Measurements from ENCODE around the gene SGSM2. TPM values are rescaled to one million over a fixed set of nuclear protein-coding genes. Genes with fewer than 3 reads are reported as not detected.

SGSM2 gene
- total and polyA plus RNA-seq, 2 of the 13 experiments (the other 11 are each of a cell fraction or from before 2014, with no cell fraction given), result 30.4 to 51.3 TPM

DNA sequence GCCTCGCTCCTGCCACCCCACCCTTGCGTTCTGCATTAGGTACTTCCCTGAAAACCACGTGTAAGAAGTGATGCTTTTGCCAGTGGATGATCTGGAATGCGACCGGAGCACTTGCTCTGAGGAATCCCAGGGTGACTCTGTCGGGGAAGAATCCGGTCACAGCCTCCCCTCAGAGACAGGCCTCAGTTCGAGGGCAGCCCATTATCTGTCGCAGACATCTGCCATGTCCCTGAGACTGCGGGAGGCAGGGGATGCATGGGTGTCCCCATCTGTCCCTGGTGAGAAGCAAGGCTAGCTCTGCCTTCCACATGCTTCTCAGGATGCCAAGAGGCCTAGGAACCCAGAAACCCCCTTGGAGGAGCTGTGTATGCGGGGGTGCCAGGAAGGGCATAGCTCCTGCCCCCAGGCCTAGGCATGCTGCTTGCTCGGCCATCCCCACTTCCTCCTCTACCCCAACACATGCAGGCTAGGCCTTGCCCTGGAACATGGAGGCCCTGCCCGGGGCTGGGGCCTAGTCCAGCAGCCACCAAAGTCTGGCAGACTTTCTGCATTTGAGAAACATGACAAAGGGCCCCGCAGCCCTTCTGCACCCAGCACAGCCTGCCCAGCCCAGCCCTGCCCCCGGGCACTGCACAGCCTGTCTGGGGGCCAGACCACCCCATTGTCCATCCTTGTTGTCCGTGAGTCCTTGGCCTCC is 43.1 kb downstream of the SGSM2 start:
- 89% methylated on average over 10 of the region's 16 CpGs for whole genome bisulfite sequencing (ENCODE audit: low lambda C conversion rate)

More for the DNA sequence above, 43.1 kb downstream of the SGSM2 start:
- TSS peak; percentile 55 for BruUV-seq (replicated peaks)
- in situ Hi-C loops (cut with HindIII; ENCODE audit: extremely low pct_ligation_motif_present, low pct_unique_long_range_greater_than_20kb) (no loop called here), intact Hi-C loops (cut with micrococcal nuclease; ENCODE audit: unreplicated experiment) (no loop called here)
- Histone ChIP-seq H3K79me2 (ENCODE audit: insufficient read depth, low read length) (no peaks in the 10 kb centered on the region), H3K9ac (ENCODE audit: insufficient read depth, low read depth, low read length) (no peak overlapping the region), H3K36me3 (replicated peaks in 1 of 2; ENCODE audit: control insufficient read depth in 1 of 2, insufficient read depth in 2 of 2, low read length in 2 of 2) (peaks cover 3 to 7% of the 10 kb centered on the region in 2 experiments; a peak in 2 of 5 replicates), H3K4me3 (replicated peaks in 1 of 3; ENCODE audit: insufficient read depth in 1 of 3, low read depth in 2 of 3, low read length in 3 of 3) (no peak overlapping the region), H3K27ac (ENCODE audit: extremely low read length, insufficient read depth, low read length) (no peak overlapping the region), H3K27me3 (ENCODE audit: control insufficient read depth in 1 of 2, insufficient read depth in 2 of 2, low read length in 2 of 2) (no peaks in the 10 kb centered on the region), H2AFZ (ENCODE audit: low read length) (no peak overlapping the region), H3K4me2 (ENCODE audit: low read depth, low read length) (no peak overlapping the region), H3K4me1 (ENCODE audit: insufficient read depth, low read length) (peaks cover 17% of the 10 kb centered on the region), H4K20me1 (ENCODE audit: insufficient read depth, low read length) (0 out of 2 replicates have a peak, but pooled peaks cover 3% of the 10 kb centered on the region), H3K9me3 (ENCODE audit: low read length) (no peaks in the 10 kb centered on the region)
- DNase-seq (ENCODE audit: low spot score), result no peak
- ChIA-PET POLR2A (interaction anchor here (1.6 kb wide), 1 partner anchor 131 kb away, joined by 4 read pairs; the partner anchor contains the start of gene METTL16), CTCF (ENCODE audit: low intra/inter-chr PET ratio, low total read pairs) (interaction anchor here (4.7 kb wide), 1 partner anchor 35 kb away, joined by 65 read pairs; no protein-coding TSS in a partner anchor)
- peak; percentile 65 for TF ChIP-seq RBM22 (optimal IDR thresholded peaks at IDR 0.05; ENCODE audit: low read length)
- TF ChIP-seq, protein P1, sequence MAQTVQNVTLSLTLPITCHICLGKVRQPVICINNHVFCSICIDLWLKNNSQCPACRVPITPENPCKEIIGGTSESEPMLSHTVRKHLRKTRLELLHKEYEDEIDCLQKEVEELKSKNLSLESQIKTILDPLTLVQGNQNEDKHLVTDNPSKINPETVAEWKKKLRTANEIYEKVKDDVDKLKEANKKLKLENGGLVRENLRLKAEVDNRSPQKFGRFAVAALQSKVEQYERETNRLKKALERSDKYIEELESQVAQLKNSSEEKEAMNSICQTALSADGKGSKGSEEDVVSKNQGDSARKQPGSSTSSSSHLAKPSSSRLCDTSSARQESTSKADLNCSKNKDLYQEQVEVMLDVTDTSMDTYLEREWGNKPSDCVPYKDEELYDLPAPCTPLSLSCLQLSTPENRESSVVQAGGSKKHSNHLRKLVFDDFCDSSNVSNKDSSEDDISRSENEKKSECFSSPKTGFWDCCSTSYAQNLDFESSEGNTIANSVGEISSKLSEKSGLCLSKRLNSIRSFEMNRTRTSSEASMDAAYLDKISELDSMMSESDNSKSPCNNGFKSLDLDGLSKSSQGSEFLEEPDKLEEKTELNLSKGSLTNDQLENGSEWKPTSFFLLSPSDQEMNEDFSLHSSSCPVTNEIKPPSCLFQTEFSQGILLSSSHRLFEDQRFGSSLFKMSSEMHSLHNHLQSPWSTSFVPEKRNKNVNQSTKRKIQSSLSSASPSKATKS (CRISPR knock-in tag; IDR thresholded peaks at IDR 0.05), result no peak
- TF ChIP-seq AGO2 (optimal IDR thresholded peaks at IDR 0.05; ENCODE audit: low read depth, low read length), result peak; percentile 13
- TF ChIP-seq ZFP1 (CRISPR knock-in tag; IDR thresholded peaks at IDR 0.05), result no peak
- no peak for TF ChIP-seq MIXL1 (CRISPR knock-in tag; IDR thresholded peaks at IDR 0.05)
- no peak for ATAC-seq
- FAIRE-seq, result no peak

Measured in HepG2 (cell line).